GM12878 (cell line): ENCODE data around the gene PHF10.

Source experiments
- EGR1 ChIP-seq, 2 experiments: IDR thresholded peaks; 1 replicate in 1 of 2; 2 replicates in 1 of 2; pipeline ENCODE4 v1.6.1; 2011 to 2012; ENCODE audit warnings: low read depth in 2 of 2, low read length in 2 of 2, borderline replicate concordance in 1 of 2, mild to moderate bottlenecking in 1 of 2, moderate library complexity in 1 of 2
- FOS ChIP-seq: IDR thresholded peaks from 3 replicates; pipeline ENCODE4 v1.6.1; 2011; ENCODE audit warnings: borderline replicate concordance; ENCODE audit not compliant: insufficient read length; ENCODE audit errors: extremely low read depth

DNA sequence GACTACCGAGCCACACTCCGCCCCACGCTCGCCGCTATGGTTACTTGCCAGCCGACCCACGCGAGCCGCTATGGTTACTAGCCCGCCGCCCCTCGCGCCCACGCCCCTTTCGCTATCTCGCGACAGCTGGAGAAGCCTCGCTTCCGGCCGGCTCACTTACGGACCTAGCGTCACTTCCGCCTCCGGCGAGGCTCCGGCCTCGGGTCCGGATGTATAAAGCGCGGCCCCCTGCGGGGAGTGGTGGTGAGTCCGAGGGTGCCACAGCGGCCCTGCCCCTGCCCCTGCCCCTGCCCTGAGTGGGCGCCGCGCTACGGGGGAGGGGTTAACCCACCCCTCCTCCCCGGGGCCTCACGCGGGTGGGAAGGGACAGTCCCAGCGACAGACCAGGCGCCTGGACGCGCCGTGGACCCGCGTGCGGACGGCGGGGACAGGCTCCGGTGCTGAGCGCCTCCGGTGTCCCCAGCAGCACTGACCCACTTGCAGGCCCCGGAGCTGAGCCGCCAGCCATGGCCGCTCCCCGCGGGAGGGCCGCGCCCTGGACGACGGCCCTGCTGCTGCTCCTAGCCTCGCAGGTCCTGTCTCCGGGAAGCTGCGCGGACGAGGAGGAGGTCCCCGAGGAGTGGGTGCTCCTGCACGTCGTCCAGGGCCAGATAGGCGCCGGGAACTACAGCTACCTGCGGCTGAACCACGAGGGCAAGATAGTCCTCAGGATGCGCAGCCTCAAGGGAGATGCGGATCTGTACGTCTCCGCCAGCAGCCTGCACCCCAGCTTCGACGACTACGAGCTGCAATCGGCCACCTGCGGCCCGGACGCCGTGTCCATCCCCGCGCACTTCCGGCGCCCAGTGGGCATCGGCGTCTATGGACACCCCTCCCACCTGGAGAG is 22.1 kb downstream of the PHF10 start, which contains the start of the genes C6orf120 and WDR27:
- peak in 1 of 2 experiments; percentile 83; a peak in 2 of 3 replicates for TF ChIP-seq EGR1 (IDR thresholded peaks at IDR 0.05; ENCODE audit: borderline replicate concordance in 1 of 2, low read depth in 2 of 2, low read length in 2 of 2)
- TF ChIP-seq FOS = no peak
